ENCODE results near the gene TTLL5. TPM values are rescaled to one million over a fixed set of nuclear protein-coding genes. Genes with fewer than 3 reads are reported as not detected.
A peak's percentile ranks its signal among the peaks of the same experiment; 100 is the strongest.

The TTLL5 gene
- total and polyA plus RNA-seq, 2 donors = 16.1 to 46.4 TPM

DNA sequence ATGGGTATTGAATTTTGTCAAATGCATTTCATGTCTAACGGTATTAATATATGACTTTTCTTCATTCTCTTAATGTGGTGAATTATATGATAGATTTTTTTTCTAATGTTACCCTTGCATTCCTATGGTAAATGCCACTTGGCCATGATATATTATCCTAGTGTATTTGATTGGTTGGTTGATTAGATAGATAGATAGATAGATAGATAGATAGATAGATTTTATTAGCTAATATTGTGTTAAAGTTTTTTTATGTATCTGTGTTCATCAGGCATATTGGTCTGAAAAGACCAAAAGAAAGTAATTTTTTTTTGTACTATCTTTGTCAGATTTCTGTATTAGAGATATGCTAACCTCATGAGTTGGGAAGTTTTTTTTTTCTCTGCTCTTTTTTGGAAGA is 196.2 kb downstream of the TTLL5 start:
- Histone ChIP-seq H3K27ac (ENCODE audit: low read depth) (no peak overlapping the region), H3K4me1 (ENCODE audit: insufficient read depth) (no peaks in the 10 kb centered on the region), H3K36me3 (ENCODE audit: insufficient read depth) (no peaks in the 10 kb centered on the region), H3K4me3 (ENCODE audit: low read depth, low read length) (no peak overlapping the region)
- DNase-seq (ENCODE audit: extremely low spot score) = no peak
- 94% methylated on average over 1 of the region's 1 CpG for WGBS

- Histone ChIP-seq H3K36me3 (ENCODE audit: insufficient read depth) (no peaks in the 10 kb centered on the region), H3K4me3 (ENCODE audit: low read depth, low read length) (no peak overlapping the region), H3K27ac (ENCODE audit: low read depth) (no peak overlapping the region), H3K4me1 (ENCODE audit: insufficient read depth) (no peaks in the 10 kb centered on the region)
- WGBS = 78% methylated on average over 2 of the region's 2 CpGs
- DNase-seq (ENCODE audit: extremely low spot score) = no peak
Observed at GRCh38 chr14:75858362-75858761, 197.3 kb downstream of the TTLL5 start.

- DNase-seq (ENCODE audit: extremely low spot score) = no peak
- no peak overlapping the region for H3K27ac ChIP-seq (ENCODE audit: low read depth)
- H3K4me1 ChIP-seq (ENCODE audit: insufficient read depth) = no peaks in the 10 kb centered on the region
- no peak overlapping the region for H3K4me3 ChIP-seq (ENCODE audit: low read depth, low read length)
- H3K36me3 ChIP-seq (ENCODE audit: insufficient read depth) = no peaks in the 10 kb centered on the region
- 53% methylated on average over 3 of the region's 3 CpGs for WGBS
Observed at GRCh38 chr14:75859746-75860145, 198.7 kb downstream of the TTLL5 start.

DNA sequence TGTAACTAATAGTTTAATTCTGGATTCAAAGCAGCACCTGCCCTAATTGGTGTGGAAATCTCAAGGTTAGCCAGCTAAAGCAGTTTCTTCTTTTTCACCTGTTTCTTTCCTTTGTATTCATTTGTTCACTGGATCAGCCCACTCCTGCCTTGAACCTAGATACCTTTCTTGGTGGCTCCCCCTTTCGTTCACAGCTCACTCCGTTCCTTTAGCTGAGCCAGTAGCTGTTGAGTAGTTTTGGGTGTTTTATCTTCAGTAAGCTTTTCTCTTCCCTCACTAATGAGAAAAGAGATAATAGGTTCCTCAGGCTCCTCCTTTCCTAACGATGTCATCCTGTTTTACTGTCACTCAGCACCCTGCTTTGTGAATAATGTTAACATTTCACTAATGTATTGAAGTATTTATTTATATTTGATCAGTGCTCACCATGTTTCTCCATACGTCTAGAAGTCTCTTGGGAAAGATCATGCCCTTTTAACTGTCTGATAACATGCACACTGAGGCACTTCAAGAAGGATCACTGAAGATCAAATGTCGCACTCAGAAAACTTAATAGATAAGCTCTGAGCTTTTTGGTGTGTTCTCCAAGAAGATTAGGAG is 199.6 kb downstream of the TTLL5 start:
- H3K4me3 ChIP-seq (ENCODE audit: low read depth, low read length) = no peak overlapping the region
- no peak for DNase-seq (ENCODE audit: extremely low spot score)
- peak overlapping the region; percentile 67 for H3K27ac ChIP-seq (ENCODE audit: low read depth)
- H3K36me3 ChIP-seq (ENCODE audit: insufficient read depth) = no peaks in the 10 kb centered on the region
- H3K4me1 ChIP-seq (ENCODE audit: insufficient read depth) = no peaks in the 10 kb centered on the region
- WGBS = 44% methylated on average over 5 of the region's 5 CpGs

GRCh38 chr14:75861161-75861621 is 200.1 kb downstream of the TTLL5 start:
- 24% methylated on average over 4 of the region's 4 CpGs for WGBS
- H3K27ac ChIP-seq (ENCODE audit: low read depth) = no peak overlapping the region
- no peaks in the 10 kb centered on the region for H3K4me1 ChIP-seq (ENCODE audit: insufficient read depth)
- no peak for DNase-seq (ENCODE audit: extremely low spot score)
- no peaks in the 10 kb centered on the region for H3K36me3 ChIP-seq (ENCODE audit: insufficient read depth)
- H3K4me3 ChIP-seq (ENCODE audit: low read depth, low read length) = no peak overlapping the region

DNA sequence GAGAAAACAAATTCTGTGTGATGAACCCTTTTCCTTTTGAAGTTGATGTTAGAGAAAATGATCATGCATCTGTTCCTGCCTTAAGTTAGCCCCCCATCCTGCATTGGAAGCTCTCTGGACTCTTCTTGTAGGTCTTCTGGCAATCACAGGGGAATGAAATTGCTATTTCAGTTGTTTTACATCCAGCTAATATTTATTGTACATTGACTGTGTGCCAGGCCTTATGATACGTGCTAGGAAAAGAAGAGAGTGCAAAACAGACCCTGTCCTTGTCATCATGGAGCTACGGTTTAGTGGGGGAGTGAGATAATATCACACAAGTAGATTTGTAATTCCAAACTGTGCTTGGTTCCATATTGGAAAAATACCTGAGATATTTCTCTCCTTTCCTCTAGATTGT is 202.2 kb downstream of the TTLL5 start:
- DNase-seq (ENCODE audit: extremely low spot score) = no peak
- H3K4me3 ChIP-seq (ENCODE audit: low read depth, low read length) = no peak overlapping the region
- H3K27ac ChIP-seq (ENCODE audit: low read depth) = no peak overlapping the region
- H3K36me3 ChIP-seq (ENCODE audit: insufficient read depth) = no peaks in the 10 kb centered on the region
- 57% methylated on average over 2 of the region's 2 CpGs for WGBS
- H3K4me1 ChIP-seq (ENCODE audit: insufficient read depth) = no peaks in the 10 kb centered on the region

- DNase-seq (ENCODE audit: extremely low spot score) = no peak
- 91% methylated on average over 2 of the region's 2 CpGs for WGBS
- Histone ChIP-seq H3K4me1 (ENCODE audit: insufficient read depth) (no peaks in the 10 kb centered on the region), H3K36me3 (ENCODE audit: insufficient read depth) (no peaks in the 10 kb centered on the region), H3K27ac (ENCODE audit: low read depth) (no peak overlapping the region), H3K4me3 (ENCODE audit: low read depth, low read length) (no peak overlapping the region)
Observed at GRCh38 chr14:75864352-75864751, 203.3 kb downstream of the TTLL5 start.

GRCh38 chr14:75865531-75865930 is 204.5 kb downstream of the TTLL5 start:
- no peak for DNase-seq (ENCODE audit: extremely low spot score)
- H3K36me3 ChIP-seq (ENCODE audit: insufficient read depth) = no peaks in the 10 kb centered on the region
- H3K27ac ChIP-seq (ENCODE audit: low read depth) = no peak overlapping the region
- H3K4me3 ChIP-seq (ENCODE audit: low read depth, low read length) = no peak overlapping the region
- no peaks in the 10 kb centered on the region for H3K4me1 ChIP-seq (ENCODE audit: insufficient read depth)
- 46% methylated on average over 2 of the region's 2 CpGs for WGBS

GRCh38 chr14:75866970-75867369 is 205.9 kb downstream of the TTLL5 start:
- H3K4me3 ChIP-seq (ENCODE audit: low read depth, low read length) = no peak overlapping the region
- H3K4me1 ChIP-seq (ENCODE audit: insufficient read depth) = no peaks in the 10 kb centered on the region
- DNase-seq (ENCODE audit: extremely low spot score) = no peak
- no peaks in the 10 kb centered on the region for H3K36me3 ChIP-seq (ENCODE audit: insufficient read depth)
- no peak overlapping the region for H3K27ac ChIP-seq (ENCODE audit: low read depth)
- WGBS = 89% methylated on average over 1 of the region's 1 CpG

GRCh38 chr14:75871181-75871880 is 210.3 kb downstream of the TTLL5 start:
- Histone ChIP-seq H3K36me3 (ENCODE audit: insufficient read depth) (no peaks in the 10 kb centered on the region), H3K4me3 (ENCODE audit: low read depth, low read length) (no peak overlapping the region), H3K4me1 (ENCODE audit: insufficient read depth) (no peaks in the 10 kb centered on the region), H3K27ac (ENCODE audit: low read depth) (no peak overlapping the region)
- DNase-seq (ENCODE audit: extremely low spot score) = no peak
- 34% methylated on average over 6 of the region's 6 CpGs for WGBS

DNA sequence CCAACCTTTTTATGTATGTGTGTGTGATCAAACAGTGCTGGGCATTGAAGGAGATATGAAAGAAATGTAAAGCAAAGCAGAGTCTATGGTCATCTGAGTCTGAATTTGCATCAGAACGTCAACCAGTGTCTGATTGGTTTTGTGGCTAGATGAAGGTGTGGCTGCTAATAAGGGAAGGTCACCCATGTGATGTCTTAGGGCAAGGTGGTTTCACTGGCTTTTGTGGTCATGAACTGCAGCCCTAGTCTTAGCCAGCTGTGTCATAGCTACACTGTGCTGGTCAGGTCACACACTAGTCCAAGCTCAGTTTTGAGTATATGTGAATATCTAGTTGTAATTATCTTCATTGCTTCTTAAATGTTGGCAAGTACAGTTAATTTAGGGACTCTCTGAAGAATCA is 214.9 kb downstream of the TTLL5 start:
- Histone ChIP-seq H3K4me1 (ENCODE audit: insufficient read depth) (no peaks in the 10 kb centered on the region), H3K27ac (ENCODE audit: low read depth) (no peak overlapping the region), H3K4me3 (ENCODE audit: low read depth, low read length) (no peak overlapping the region), H3K36me3 (ENCODE audit: insufficient read depth) (no peaks in the 10 kb centered on the region)
- WGBS = 81% methylated on average over 1 of the region's 1 CpG
- DNase-seq (ENCODE audit: extremely low spot score) = no peak

- Histone ChIP-seq H3K4me3 (ENCODE audit: low read depth, low read length) (no peak overlapping the region), H3K36me3 (ENCODE audit: insufficient read depth) (no peaks in the 10 kb centered on the region), H3K4me1 (ENCODE audit: insufficient read depth) (no peaks in the 10 kb centered on the region), H3K27ac (ENCODE audit: low read depth) (no peak overlapping the region)
- DNase-seq (ENCODE audit: extremely low spot score) = no peak
- WGBS = 52% methylated on average over 3 of the region's 3 CpGs
Observed at GRCh38 chr14:75876530-75876929, 215.5 kb downstream of the TTLL5 start.

DNA sequence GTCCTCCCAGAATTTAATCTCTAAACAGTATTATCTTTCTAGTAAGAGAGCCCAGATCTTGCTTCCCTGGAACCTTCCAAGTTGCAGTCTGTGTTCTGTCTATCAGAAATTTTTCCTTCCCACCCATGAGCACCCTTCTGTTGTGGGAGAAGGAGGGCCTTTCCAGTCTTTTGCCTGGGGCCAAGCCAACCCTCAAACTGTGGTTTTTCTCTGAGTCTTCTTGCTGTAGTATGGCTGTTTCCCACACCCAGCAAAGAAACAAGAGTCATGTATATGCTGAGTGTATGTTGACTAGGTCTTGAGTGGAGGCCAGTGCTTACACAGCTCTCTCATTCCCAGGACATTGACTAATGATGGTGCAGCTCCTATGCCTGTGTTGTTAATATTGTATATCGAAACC is 216.2 kb downstream of the TTLL5 start:
- H3K27ac ChIP-seq (ENCODE audit: low read depth) = no peak overlapping the region
- H3K4me3 ChIP-seq (ENCODE audit: low read depth, low read length) = no peak overlapping the region
- no peaks in the 10 kb centered on the region for H3K4me1 ChIP-seq (ENCODE audit: insufficient read depth)
- WGBS = 71% methylated on average over 1 of the region's 1 CpG
- DNase-seq (ENCODE audit: extremely low spot score) = no peak
- no peaks in the 10 kb centered on the region for H3K36me3 ChIP-seq (ENCODE audit: insufficient read depth)

DNA sequence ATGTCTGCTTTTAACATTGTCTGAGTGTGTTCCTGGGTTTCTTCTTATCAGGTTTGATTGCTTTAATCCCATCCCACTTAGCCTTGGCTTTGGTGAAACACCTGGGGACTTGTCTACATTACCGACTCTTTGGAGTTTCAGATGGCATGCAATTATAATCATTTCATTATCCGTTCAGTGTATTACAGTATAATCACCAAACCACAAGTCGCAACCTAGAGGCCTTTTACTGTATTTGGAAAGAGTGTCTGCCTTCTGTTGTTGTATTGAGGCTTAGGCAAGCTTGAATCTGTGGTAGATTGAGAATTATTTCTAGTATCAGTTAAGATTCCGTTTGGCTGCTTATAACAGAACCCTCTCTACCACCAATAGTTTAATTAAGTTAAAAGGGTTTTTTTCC is 216.8 kb downstream of the TTLL5 start:
- H3K27ac ChIP-seq (ENCODE audit: low read depth) = no peak overlapping the region
- WGBS = 73% methylated on average over 4 of the region's 4 CpGs

More for the DNA sequence above, 216.8 kb downstream of the TTLL5 start:
- DNase-seq (ENCODE audit: extremely low spot score) = no peak
- H3K36me3 ChIP-seq (ENCODE audit: insufficient read depth) = no peaks in the 10 kb centered on the region
- no peak overlapping the region for H3K4me3 ChIP-seq (ENCODE audit: low read depth, low read length)
- H3K4me1 ChIP-seq (ENCODE audit: insufficient read depth) = no peaks in the 10 kb centered on the region

All from urinary bladder (tissue), 4 donors.